Activated naive CD4-positive, alpha-beta T cell treated with Interleukin-2 at 50 U/mL for 16 hours (primary cell): Measurements from ENCODE around the gene POU3F4.

Source experiments
- DNase-seq: peaks from one replicate; pipeline ENCODE4 v3.0.0-alpha.2; 2020

POU3F4 gene

GRCh38 chrX:83508006-83508405 lies at the start of gene POU3F4:
Gene POU3F4 (plus strand): TSS chrX:83508290. CDS start chrX:83508325, 35 bp downstream.
- no peak for DNase-seq

GRCh38 chrX:83469551-83469950 lies 38.5 kb upstream of the POU3F4 start:
- no peak for DNase-seq

DNA sequence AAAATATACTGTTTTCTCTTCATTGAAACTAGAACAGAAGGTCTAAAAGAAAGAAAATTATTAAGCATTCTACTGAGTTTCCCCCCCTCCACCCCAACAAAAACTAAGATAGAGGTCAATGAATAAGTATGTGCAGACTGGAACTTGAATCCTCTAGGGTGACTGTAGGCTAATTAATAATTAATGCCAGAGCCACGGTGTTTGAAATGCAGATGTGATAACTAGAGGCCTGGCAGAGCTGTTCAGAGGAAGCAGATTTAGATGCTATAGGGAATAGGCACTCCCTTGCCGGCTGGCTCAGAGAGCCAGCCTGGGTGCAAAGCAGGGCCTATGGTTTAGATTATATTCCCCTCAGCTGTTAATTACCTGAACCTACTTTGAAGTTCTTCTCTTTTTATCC lies 12.2 kb upstream of the POU3F4 start:
- DNase-seq: no peak

GRCh38 chrX:83501003-83501402 lies 7.1 kb upstream of the POU3F4 start:
- no peak for DNase-seq

GRCh38 chrX:83501530-83501929 lies 6.6 kb upstream of the POU3F4 start:
- no peak for DNase-seq

- no peak for DNase-seq
These were observed 3.2 kb upstream of the POU3F4 start for GRCh38 chrX:83504721-83505479.

GRCh38 chrX:83508526-83509253 lies 600 bp downstream of the POU3F4 start:
- no peak for DNase-seq

- no peak for DNase-seq
These were observed 1.2 kb downstream of the POU3F4 start for GRCh38 chrX:83509254-83509801.

DNA sequence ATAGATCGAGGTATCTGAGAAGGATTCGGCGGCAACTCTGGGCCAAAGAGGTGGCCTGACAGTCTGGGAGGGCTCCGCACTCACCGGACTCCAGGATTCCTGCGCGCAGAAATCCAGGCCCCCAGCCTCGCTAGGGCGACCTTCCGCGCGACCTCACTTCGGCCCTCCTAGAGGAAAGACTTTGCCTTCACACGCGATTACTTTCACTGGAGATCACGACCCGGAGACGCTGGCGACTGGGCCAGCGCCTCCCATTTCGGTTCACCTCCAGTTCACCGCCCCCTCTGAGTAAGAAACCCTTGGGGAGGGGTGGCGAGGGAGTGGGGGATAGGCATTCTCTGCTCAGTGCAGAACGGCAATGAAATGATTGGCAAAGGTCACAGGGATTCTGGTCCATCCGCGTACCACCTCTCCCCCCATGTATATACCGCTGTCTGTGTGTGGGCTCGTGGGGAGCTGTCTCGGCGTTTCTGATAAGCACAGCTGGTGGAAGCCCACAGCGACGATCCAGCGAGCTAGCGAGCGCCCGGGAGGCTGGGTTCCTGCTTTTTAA lies 2.5 kb downstream of the POU3F4 start:
- no peak for DNase-seq

GRCh38 chrX:83511208-83511607 lies 3.1 kb downstream of the POU3F4 start:
- DNase-seq: no peak

GRCh38 chrX:83512111-83512510 lies 4.0 kb downstream of the POU3F4 start:
- no peak for DNase-seq

- no peak for DNase-seq
These were observed 8.5 kb downstream of the POU3F4 start for GRCh38 chrX:83516597-83516996.

- no peak for DNase-seq
These were observed 13.8 kb downstream of the POU3F4 start for GRCh38 chrX:83521905-83522304.

- DNase-seq: no peak
These were observed 21.9 kb downstream of the POU3F4 start for GRCh38 chrX:83529950-83530349.

GRCh38 chrX:83535417-83536196 lies 27.5 kb downstream of the POU3F4 start:
- DNase-seq: no peak
